ENCODE measurements around the gene ACACB. TPM values are rescaled to one million over a fixed set of nuclear protein-coding genes. Genes with fewer than 3 reads are reported as not detected.

Gene ACACB
- total RNA-seq, 4 donors from 2014 or later: 19.6 to 38.2 (median 25.8) TPM

GRCh38 chr12:109120095-109120494 is 3.7 kb downstream of the ACACB start:
- 79 to 82% methylated on average over 2 of the region's 2 CpGs for WGBS, 2 donors
- DNase-seq (ENCODE audit: low spot score in 2 of 2): no peak
- H3K4me3 ChIP-seq (ENCODE audit: low read depth, poor library complexity, severe bottlenecking): no peak overlapping the region
- intact Hi-C loops (cut with DNase I; ENCODE audit: low total_unique reads): no loop called here
- no peak for TF ChIP-seq CTCF (IDR thresholded peaks at IDR 0.05)
- no peak for TF ChIP-seq POLR2A (IDR thresholded peaks at IDR 0.05)

GRCh38 chr12:109120557-109120956 is 4.2 kb downstream of the ACACB start:
- DNase-seq (ENCODE audit: low spot score in 2 of 2): no peak
- intact Hi-C loops (cut with DNase I; ENCODE audit: low total_unique reads): no loop called here
- 68 to 83% methylated on average over 4 of the region's 4 CpGs for WGBS, 2 donors
- H3K4me3 ChIP-seq (ENCODE audit: low read depth, poor library complexity, severe bottlenecking): no peak overlapping the region
- TF ChIP-seq POLR2A (IDR thresholded peaks at IDR 0.05) (no peak), CTCF (IDR thresholded peaks at IDR 0.05) (no peak)

GRCh38 chr12:109121346-109121880 is 5.0 kb downstream of the ACACB start:
- 85 to 90% methylated on average over 2 to 3 of the region's 3 CpGs for WGBS, 2 donors
- H3K4me3 ChIP-seq (ENCODE audit: low read depth, poor library complexity, severe bottlenecking): no peak overlapping the region
- intact Hi-C loops (cut with DNase I; ENCODE audit: low total_unique reads): no loop called here
- TF ChIP-seq CTCF (IDR thresholded peaks at IDR 0.05) (no peak), POLR2A (IDR thresholded peaks at IDR 0.05) (no peak)
- no peak for DNase-seq (ENCODE audit: low spot score in 2 of 2)

GRCh38 chr12:109124878-109125648 is 8.7 kb downstream of the ACACB start:
- intact Hi-C loops (cut with DNase I; ENCODE audit: low total_unique reads): no loop called here
- 85 to 88% methylated on average over 12 of the region's 12 CpGs for WGBS, 2 donors
- DNase-seq (ENCODE audit: low spot score in 2 of 2): no peak
- no peak overlapping the region for H3K4me3 ChIP-seq (ENCODE audit: low read depth, poor library complexity, severe bottlenecking)
- TF ChIP-seq CTCF (IDR thresholded peaks at IDR 0.05): no peak
- TF ChIP-seq POLR2A (IDR thresholded peaks at IDR 0.05): no peak

GRCh38 chr12:109125791-109126190 is 9.4 kb downstream of the ACACB start:
- DNase-seq (ENCODE audit: low spot score in 2 of 2): no peak
- TF ChIP-seq CTCF (IDR thresholded peaks at IDR 0.05): no peak
- TF ChIP-seq POLR2A (IDR thresholded peaks at IDR 0.05): no peak
- H3K4me3 ChIP-seq (ENCODE audit: low read depth, poor library complexity, severe bottlenecking): no peak overlapping the region
- intact Hi-C loops (cut with DNase I; ENCODE audit: low total_unique reads): no loop called here
- 77 to 86% methylated on average over 7 of the region's 7 CpGs for WGBS, 2 donors
